ENCODE measurements around the gene BOC.

Gene BOC

DNA sequence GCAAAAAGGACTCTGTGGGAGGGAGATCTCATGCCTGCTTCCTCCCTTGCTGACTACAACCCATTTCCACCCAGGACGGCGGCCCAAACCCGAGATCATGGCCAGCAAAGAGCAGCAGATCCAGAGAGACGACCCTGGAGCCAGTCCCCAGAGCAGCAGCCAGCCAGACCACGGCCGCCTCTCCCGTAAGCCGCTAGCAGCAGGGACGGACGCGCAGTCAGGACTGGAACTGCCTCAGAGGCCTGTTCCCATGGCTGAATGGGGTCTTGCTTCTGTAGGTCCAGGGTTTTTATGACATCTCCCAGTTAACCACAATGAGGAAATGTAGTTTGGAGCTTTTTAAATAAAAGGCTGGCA lies 67.2 kb downstream of the BOC start:
- no peak for TF ChIP-seq CTCF (IDR thresholded peaks at IDR 0.05; ENCODE audit: low read depth, low read length)
- H3K4me3 ChIP-seq (ENCODE audit: low read depth, low read length) = no peak overlapping the region
- in situ Hi-C loops (cut with HindIII; ENCODE audit: low sequenced_read_pairs) = no loop called here
- DNase-seq (ENCODE audit: low read depth, low spot score) = no peak

GRCh38 chr3:113279686-113280085 lies 68.3 kb downstream of the BOC start:
- in situ Hi-C loops (cut with HindIII; ENCODE audit: low sequenced_read_pairs) = no loop called here
- no peak for TF ChIP-seq CTCF (IDR thresholded peaks at IDR 0.05; ENCODE audit: low read depth, low read length)
- no peak overlapping the region for H3K4me3 ChIP-seq (ENCODE audit: low read depth, low read length)

GRCh38 chr3:113283306-113283705 lies 71.9 kb downstream of the BOC start:
- no peak for DNase-seq (ENCODE audit: low read depth, low spot score)
- no peak overlapping the region for H3K4me3 ChIP-seq (ENCODE audit: low read depth, low read length)
- in situ Hi-C loops (cut with HindIII; ENCODE audit: low sequenced_read_pairs) = no loop called here
- TF ChIP-seq CTCF (IDR thresholded peaks at IDR 0.05; ENCODE audit: low read depth, low read length) = no peak

More at GRCh38 chr3:113279686-113280085, 68.3 kb downstream of the BOC start:
- DNase-seq (ENCODE audit: low read depth, low spot score) = no peak

DNA sequence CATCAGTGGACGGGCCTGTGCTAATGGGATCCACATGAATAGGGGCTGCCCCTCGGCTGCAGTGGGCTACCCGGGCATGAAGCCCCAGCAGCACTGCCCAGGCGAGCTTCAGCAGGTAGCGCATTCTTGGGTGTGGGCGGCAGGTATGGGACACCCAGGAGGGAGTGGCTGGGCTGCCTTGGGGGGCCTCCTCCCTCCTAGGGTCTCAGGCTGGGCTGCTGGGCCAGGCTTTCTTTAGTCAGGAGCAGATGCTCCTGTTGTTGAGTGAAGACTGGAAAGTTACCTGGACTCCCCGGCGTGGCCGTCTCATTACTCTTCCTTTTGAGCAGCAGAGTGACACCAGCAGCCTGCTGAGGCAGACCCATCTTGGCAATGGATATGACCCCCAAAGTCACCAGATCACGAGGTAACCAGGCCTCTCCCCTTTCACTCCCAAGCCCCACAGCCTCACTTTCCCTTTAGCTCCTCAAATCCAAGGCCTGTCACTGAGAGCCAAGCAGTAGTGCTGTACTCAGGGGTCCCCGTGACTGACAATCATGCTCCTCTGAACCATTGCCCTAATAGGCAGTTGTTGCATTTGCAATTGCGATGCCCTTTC lies 73.2 kb downstream of the BOC start:
- DNase-seq (ENCODE audit: low read depth, low spot score) = no peak
- H3K4me3 ChIP-seq (ENCODE audit: low read depth, low read length) = no peak overlapping the region
- in situ Hi-C loops (cut with HindIII; ENCODE audit: low sequenced_read_pairs) = no loop called here
- TF ChIP-seq CTCF (IDR thresholded peaks at IDR 0.05; ENCODE audit: low read depth, low read length) = no peak

DNA sequence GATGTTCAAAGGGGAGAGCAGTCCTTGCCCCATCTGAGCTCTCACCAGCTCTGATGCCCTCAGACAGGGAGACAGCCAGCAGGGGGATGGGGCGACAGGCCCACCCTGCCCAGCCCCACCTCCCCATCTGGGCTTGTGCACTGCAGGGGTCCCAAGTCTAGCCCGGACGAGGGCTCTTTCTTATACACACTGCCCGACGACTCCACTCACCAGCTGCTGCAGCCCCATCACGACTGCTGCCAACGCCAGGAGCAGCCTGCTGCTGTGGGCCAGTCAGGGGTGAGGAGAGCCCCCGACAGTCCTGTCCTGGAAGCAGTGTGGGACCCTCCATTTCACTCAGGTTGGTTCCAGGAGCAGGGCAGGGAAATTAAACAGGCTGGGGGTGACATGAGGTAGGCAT lies 73.9 kb downstream of the BOC start:
- no peak overlapping the region for H3K4me3 ChIP-seq (ENCODE audit: low read depth, low read length)
- no peak for DNase-seq (ENCODE audit: low read depth, low spot score)
- TF ChIP-seq CTCF (IDR thresholded peaks at IDR 0.05; ENCODE audit: low read depth, low read length) = no peak
- in situ Hi-C loops (cut with HindIII; ENCODE audit: low sequenced_read_pairs) = no loop called here

GRCh38 chr3:113285741-113286140 lies 74.4 kb downstream of the BOC start:
- no peak for TF ChIP-seq CTCF (IDR thresholded peaks at IDR 0.05; ENCODE audit: low read depth, low read length)
- in situ Hi-C loops (cut with HindIII; ENCODE audit: low sequenced_read_pairs) = no loop called here
- H3K4me3 ChIP-seq (ENCODE audit: low read depth, low read length) = no peak overlapping the region
- no peak for DNase-seq (ENCODE audit: low read depth, low spot score)

DNA sequence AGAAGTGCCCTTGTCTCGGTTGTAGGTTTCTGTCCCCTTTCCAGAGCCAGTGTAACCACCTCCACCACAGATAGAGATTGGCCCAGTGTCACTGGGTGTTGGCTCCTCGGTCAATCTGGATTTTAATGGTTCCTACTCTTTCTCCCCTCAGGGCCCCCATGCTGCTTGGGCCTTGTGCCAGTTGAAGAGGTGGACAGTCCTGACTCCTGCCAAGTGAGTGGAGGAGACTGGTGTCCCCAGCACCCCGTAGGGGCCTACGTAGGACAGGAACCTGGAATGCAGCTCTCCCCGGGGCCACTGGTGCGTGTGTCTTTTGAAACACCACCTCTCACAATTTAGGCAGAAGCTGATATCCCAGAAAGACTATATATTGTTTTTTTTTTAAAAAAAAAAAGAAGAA lies 75.2 kb downstream of the BOC start:
- DNase-seq (ENCODE audit: low read depth, low spot score) = no peak
- H3K4me3 ChIP-seq (ENCODE audit: low read depth, low read length) = no peak overlapping the region
- no peak for TF ChIP-seq CTCF (IDR thresholded peaks at IDR 0.05; ENCODE audit: low read depth, low read length)
- in situ Hi-C loops (cut with HindIII; ENCODE audit: low sequenced_read_pairs) = no loop called here
